PC-9 (cell line): ENCODE measurements around the gene CCDC33.

Source experiments
- CTCF ChIP-seq: fragments of 200-600 bp; sonication (generic); conservative IDR thresholded peaks from 2 replicates; pipeline ENCODE4 v1.6.1; 2017; ENCODE audit warnings: mixed run types, antibody characterized with exemption, mild to moderate bottlenecking, moderate library complexity
- EZH2 ChIP-seq: fragments of 200-600 bp; sonication (generic); IDR thresholded peaks from 2 replicates; pipeline ENCODE4 v1.8.0; 2017; ENCODE audit warnings: antibody characterized with exemption, low read depth

DNA sequence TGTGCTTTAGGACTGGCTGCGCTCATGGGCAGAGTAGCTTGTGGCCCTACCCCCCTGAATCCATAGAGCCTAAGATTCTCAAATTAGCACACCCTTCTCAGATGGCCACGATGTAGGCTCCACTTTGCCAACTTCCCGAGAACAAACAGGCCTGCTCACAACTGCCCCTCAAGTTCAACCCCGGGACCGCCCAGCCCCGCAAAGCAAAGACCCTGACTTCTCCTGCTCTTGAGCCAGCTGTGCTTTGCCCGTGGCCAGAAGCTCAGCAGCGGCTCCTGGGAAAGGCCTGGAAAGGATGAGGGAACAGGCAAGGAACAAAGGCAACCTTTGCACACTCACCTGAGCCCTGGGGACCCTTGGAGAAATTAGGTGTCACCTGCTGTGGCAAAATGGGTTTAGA lies 99.3 kb downstream of the CCDC33 start:
- TF ChIP-seq CTCF (no peak), EZH2 (no peak)
